GM12873 (cell line): ENCODE results near the gene WWOX.

ENCODE experiments used
- TF ChIP-seq, protein P1 (sequence below): IDR thresholded peaks from 2 replicates; pipeline ENCODE4 v1.5.1; 2012; ENCODE audit warnings: low read depth, mild to moderate bottlenecking, moderate library complexity, low read length, control low read depth; ENCODE audit not compliant: insufficient read depth; ENCODE audit errors: missing control alignments

Gene WWOX

DNA sequence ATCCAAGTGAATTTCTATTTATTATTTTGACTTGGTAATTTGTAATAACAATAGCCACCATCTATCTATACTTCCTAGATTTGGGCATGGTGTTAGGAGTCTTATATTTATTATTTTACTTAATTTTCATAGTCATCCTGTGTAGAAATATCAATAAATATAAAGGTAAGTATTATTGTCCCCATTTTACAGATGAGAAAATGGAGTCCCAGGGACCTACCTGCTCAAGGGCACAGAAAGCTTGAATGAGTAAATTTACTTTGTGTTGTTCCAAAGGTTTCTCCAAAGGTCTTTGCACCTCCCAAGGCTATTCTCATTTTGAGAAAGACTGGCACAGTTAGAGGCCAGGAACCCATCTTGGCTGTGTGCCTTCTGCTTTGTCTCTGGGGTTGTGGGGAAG is 738.3 kb downstream of the WWOX start:
- TF ChIP-seq, protein P1, sequence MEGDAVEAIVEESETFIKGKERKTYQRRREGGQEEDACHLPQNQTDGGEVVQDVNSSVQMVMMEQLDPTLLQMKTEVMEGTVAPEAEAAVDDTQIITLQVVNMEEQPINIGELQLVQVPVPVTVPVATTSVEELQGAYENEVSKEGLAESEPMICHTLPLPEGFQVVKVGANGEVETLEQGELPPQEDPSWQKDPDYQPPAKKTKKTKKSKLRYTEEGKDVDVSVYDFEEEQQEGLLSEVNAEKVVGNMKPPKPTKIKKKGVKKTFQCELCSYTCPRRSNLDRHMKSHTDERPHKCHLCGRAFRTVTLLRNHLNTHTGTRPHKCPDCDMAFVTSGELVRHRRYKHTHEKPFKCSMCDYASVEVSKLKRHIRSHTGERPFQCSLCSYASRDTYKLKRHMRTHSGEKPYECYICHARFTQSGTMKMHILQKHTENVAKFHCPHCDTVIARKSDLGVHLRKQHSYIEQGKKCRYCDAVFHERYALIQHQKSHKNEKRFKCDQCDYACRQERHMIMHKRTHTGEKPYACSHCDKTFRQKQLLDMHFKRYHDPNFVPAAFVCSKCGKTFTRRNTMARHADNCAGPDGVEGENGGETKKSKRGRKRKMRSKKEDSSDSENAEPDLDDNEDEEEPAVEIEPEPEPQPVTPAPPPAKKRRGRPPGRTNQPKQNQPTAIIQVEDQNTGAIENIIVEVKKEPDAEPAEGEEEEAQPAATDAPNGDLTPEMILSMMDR: no peak

DNA sequence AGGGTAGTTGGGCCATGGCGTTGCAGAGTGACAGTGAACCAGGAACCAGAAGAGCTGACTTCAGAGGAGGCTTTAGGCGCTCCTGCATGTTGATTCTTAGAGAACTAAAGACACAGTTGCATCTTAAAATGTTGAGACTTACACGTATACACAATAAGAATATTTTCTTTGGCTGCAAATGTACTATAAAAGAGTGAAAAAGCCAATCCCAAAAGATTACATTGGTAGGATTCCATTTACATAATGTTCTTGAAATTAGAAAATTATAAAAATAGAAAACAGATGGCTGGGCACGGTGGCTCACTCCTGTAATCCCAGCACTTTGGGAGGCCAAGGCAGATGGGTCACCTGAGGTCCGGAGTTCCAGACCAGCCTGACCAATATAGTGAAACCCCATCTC is 738.8 kb downstream of the WWOX start:
- TF ChIP-seq, protein P1: no peak

DNA sequence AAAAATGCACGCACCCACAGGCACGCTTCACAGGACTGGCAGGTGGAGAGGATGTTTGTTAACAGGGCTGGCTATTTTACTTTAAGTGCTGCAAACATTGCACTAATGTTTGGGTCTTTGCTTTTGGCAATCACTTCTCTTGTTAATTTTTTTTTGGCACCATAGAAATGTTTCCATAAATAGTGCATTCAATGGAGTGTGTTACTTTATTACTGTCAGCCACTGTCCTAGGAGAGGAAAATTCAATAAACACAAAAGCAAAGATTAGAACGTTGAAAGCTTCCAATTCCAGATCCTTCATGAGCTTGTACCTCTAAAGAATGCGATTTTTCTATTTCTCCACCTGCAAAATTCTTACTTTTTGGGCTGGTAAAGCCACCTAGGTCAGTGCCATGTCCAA is 743.5 kb downstream of the WWOX start:
- TF ChIP-seq, protein P1: no peak

DNA sequence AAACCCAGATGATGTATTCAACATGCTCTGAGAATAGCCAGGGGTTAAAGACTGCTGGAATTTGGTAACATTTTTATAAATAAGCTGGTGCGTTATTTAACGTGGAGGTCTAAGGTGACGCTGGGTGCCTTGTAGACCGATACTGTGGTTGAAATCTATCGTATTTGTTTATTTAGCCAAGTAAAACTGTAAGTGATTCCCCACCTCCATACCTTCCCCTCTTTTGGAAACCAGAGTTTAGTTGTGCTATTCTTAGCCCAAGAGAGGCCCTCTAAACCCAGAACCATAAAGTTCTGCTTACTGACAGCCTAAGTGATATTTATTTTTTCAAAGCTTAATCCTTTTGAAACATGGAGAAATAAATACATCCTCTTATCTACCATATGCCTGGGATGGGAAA is 744.5 kb downstream of the WWOX start:
- TF ChIP-seq, protein P1: no peak

DNA sequence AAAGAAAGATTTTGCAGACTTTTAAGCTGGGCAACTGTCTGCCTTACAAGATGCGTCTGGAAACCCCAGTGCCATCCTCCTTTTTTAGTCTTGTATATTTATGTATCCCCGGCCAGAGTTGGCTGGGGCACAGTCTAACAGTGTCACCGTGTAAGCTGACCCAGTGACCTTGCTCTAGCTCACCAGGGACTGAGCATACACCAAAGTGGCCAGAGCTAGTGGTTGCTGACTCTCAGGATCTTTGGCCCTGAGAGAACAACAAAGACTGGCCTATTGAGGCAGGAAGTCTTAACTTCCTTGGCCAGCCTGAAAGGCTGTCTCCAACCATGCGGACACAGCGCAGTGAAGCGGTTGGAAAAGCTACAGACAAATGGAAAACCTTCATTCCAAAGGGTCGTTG is 745.2 kb downstream of the WWOX start:
- TF ChIP-seq, protein P1: no peak

DNA sequence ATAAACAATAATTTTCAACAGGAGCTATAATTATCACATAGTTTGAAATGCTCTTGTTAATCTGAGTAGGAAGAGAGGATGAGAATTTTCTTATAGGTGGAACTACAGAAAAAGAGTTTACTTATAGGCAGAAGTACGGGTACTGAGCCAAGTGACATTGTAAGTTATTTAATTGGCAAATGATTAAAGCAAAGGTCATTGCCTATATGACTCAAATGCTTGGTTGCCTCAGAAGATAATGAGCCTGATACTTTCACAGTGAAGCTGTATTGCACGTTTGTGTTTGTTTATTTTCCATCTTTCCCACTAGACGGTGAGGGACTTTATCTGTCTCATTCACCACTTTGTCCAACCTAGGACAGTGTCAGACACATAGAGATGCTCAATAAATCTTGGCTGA is 751.8 kb downstream of the WWOX start:
- TF ChIP-seq, protein P1: no peak

DNA sequence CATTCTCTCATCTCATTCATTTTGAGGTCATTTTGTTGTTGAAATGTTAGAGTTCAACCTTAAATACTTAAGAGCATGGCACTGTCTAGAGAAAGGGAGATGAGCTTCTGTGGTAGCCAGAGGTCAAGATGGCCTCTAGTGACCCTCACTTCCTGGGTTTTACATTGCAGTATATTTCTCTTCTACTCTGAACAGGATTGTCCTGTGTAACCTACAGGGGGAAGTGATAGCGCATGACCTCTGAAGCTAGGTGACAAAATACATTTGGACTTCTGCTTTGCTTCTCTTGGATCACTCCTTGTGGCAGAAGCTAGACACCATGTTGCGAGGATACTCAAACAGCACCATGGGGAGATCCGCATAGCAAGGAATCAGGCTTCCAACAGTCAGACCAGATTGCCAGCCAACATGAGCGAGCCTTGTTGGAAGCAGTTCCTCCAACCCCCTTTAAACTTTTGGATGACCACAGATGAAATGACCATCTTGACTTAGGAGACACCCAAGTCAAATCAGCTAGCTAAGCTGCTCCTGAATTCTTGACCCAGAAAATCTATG is 752.7 kb downstream of the WWOX start:
- TF ChIP-seq, protein P1: no peak
